A549 (cell line): ENCODE results near the gene RARB. TPM values are rescaled to one million over a fixed set of nuclear protein-coding genes. Genes with fewer than 3 reads are reported as not detected.
A peak's percentile ranks its signal among the peaks of the same experiment; 100 is the strongest.

Source experiments
- ATAC-seq, 2 experiments: fragments of 200-7000 bp in 1 of 2; fragments of >200 bp in 1 of 2; cut with Nextera tagmentation in 1 of 2; cut with Tn5 transposase in 1 of 2; 3 replicates each; pipeline versions ENCODE4 v1.8.0 to v1.9.1; 2018 to 2020; ENCODE audit warnings: mild to moderate bottlenecking in 1 of 2, moderate library complexity in 1 of 2
- CTCF ChIA-PET: fragments of 300-600 bp; sonication (Branson Sonifier 250); formaldehyde crosslinking; extraction: SDS; loops from one replicate; lab custom pipeline; 2021; ENCODE audit warnings: antibody characterized with exemption, inconsistent platforms; lab: Yijun Ruan, JAX
- POLR2A ChIA-PET: fragments of 350-600 bp; formaldehyde crosslinking; extraction: SDS; loops from one replicate; lab custom pipeline; 2021; ENCODE audit warnings: antibody characterized with exemption, inconsistent platforms; lab: Yijun Ruan, JAX
- DNase-seq, 2 experiments: peaks; one replicate each; pipeline versions ENCODE4 v3.0.0 to v3.0.0-alpha.2; 2011 to 2016; ENCODE audit warnings: low read depth in 1 of 2, low spot score in 1 of 2
- FAIRE-seq: peaks from 2 replicates; lab custom pipeline; 2011; peaks lifted over from hg19 to GRCh38; lab: Jason Lieb, UNC
- H3K27ac ChIP-seq, 2 experiments: fragments of >200 bp; sonication (Bioruptor Twin); formaldehyde crosslinking; 3 replicates each; pipeline ENCODE4 v1.5.1; 2016 to 2017
- H3K4me1 ChIP-seq: fragments of >200 bp; sonication (Bioruptor Twin); formaldehyde crosslinking; 3 replicates; pipeline ENCODE4 v1.6.1; 2016
- H3K4me2 ChIP-seq: fragments of >200 bp; sonication (Bioruptor Twin); formaldehyde crosslinking; 3 replicates; pipeline ENCODE4 v1.6.1; 2016
- H3K4me3 ChIP-seq: fragments of >200 bp; sonication (Bioruptor Twin); formaldehyde crosslinking; 3 replicates; pipeline ENCODE4 v1.5.1; 2016
- H3K9me3 ChIP-seq: fragments of >200 bp; sonication (Bioruptor Twin); formaldehyde crosslinking; 3 replicates; pipeline ENCODE4 v1.6.1; 2016
- BCL3 ChIP-seq: fragments of >200 bp; sonication (Bioruptor Twin); formaldehyde crosslinking; IDR thresholded peaks from 3 replicates; pipeline ENCODE4 v1.6.1; 2016
- CBX8 ChIP-seq: fragments of 200-600 bp; sonication (generic); IDR thresholded peaks from 2 replicates; pipeline ENCODE4 v1.6.1; 2016
- CTCF ChIP-seq: fragments of >200 bp; sonication (Bioruptor Twin); formaldehyde crosslinking; IDR thresholded peaks from 3 replicates; pipeline ENCODE4 v1.5.1; 2016
- E2F6 ChIP-seq: IDR thresholded peaks from 2 replicates; pipeline ENCODE4 v1.6.1; 2012; ENCODE audit warnings: low read depth, borderline replicate concordance
- EHF ChIP-seq: fragments of 250-450 bp; sonication (Bioruptor Pico); IDR thresholded peaks from 2 replicates; pipeline ENCODE4 v1.5.0; 2020; ENCODE audit warnings: mild to moderate bottlenecking
- EHMT2 ChIP-seq: fragments of 200-600 bp; sonication (generic); IDR thresholded peaks from 2 replicates; pipeline ENCODE4 v1.6.1; 2016; ENCODE audit warnings: antibody characterized with exemption, low read depth, mild to moderate bottlenecking, moderate library complexity
- EP300 ChIP-seq, 2 experiments: fragments of >200 bp; sonication (Bioruptor Twin); formaldehyde crosslinking; IDR thresholded peaks; 2 replicates in 1 of 2; 3 replicates in 1 of 2; pipeline ENCODE4 v1.6.1; 2016 to 2017
- ESRRA ChIP-seq: fragments of 150-350 bp; IDR thresholded peaks from 2 replicates; pipeline ENCODE4 v1.6.1; 2014; ENCODE audit warnings: mild to moderate bottlenecking, low read length, borderline replicate concordance
- FOSB ChIP-seq: fragments of 250-450 bp; sonication (Bioruptor Pico); IDR thresholded peaks from 2 replicates; pipeline ENCODE4 v1.5.0; 2020; ENCODE audit warnings: mild to moderate bottlenecking, moderate library complexity
- FOXS1 ChIP-seq: fragments of 250-450 bp; sonication (Bioruptor Pico); IDR thresholded peaks from 2 replicates; pipeline ENCODE4 v1.5.0; 2020; ENCODE audit warnings: mild to moderate bottlenecking, moderate library complexity
- GATA3 ChIP-seq: IDR thresholded peaks from 2 replicates; pipeline ENCODE4 v1.6.1; 2012; ENCODE audit warnings: borderline replicate concordance
- HES2 ChIP-seq: fragments of >200 bp; sonication (Bioruptor Twin); formaldehyde crosslinking; IDR thresholded peaks from 2 replicates; pipeline ENCODE4 v1.6.1; 2016
- HEYL ChIP-seq: fragments of 250-450 bp; sonication (Bioruptor Pico); IDR thresholded peaks from 2 replicates; pipeline ENCODE4 v1.8.0; 2021; ENCODE audit warnings: mild to moderate bottlenecking, moderate library complexity
- HOXA7 ChIP-seq: fragments of 250-450 bp; sonication (Bioruptor Pico); IDR thresholded peaks from 2 replicates; pipeline ENCODE4 v1.5.0; 2020; ENCODE audit warnings: mild to moderate bottlenecking, moderate library complexity
- HOXB13 ChIP-seq: fragments of 250-450 bp; sonication (Bioruptor Pico); IDR thresholded peaks from 2 replicates; pipeline ENCODE4 v1.5.0; 2020; ENCODE audit warnings: low read depth, mild to moderate bottlenecking, moderate library complexity
- JUN ChIP-seq, 2 experiments: fragments of >200 bp; sonication (Bioruptor Twin); formaldehyde crosslinking; IDR thresholded peaks; 2 replicates in 1 of 2; 3 replicates in 1 of 2; pipeline ENCODE4 v1.6.1; 2016 to 2017
- JUNB ChIP-seq: fragments of >200 bp; sonication (Bioruptor Twin); formaldehyde crosslinking; IDR thresholded peaks from 2 replicates; pipeline ENCODE4 v1.6.1; 2016
- KDM5A ChIP-seq: fragments of 200-600 bp; sonication (generic); IDR thresholded peaks from 2 replicates; pipeline ENCODE4 v1.6.1; 2016; ENCODE audit warnings: antibody characterized with exemption, mild to moderate bottlenecking
- MAFK ChIP-seq: fragments of 450-650 bp; IDR thresholded peaks from 2 replicates; pipeline ENCODE4 v1.6.1; 2014; ENCODE audit not compliant: partially characterized antibody
- MAX ChIP-seq: IDR thresholded peaks from 2 replicates; pipeline ENCODE4 v1.6.1; 2012
- MYC ChIP-seq: IDR thresholded peaks from 2 replicates; pipeline ENCODE4 v1.6.1; 2012; ENCODE audit warnings: mild to moderate bottlenecking, inconsistent platforms, low read length, improper control_type of control experiment, borderline replicate concordance
- NFE2L2 ChIP-seq: fragments of 150-350 bp; conservative IDR thresholded peaks from 2 replicates; pipeline ENCODE4 v1.6.1; 2014; ENCODE audit warnings: low read length
- NR3C1 ChIP-seq: fragments of >200 bp; sonication (Bioruptor Twin); formaldehyde crosslinking; IDR thresholded peaks from 3 replicates; pipeline ENCODE4 v1.6.1; 2017
- PBX3 ChIP-seq: IDR thresholded peaks from 2 replicates; pipeline ENCODE4 v1.6.1; 2012
- POLR2A ChIP-seq: IDR thresholded peaks from 2 replicates; pipeline ENCODE4 v1.6.1; 2012; ENCODE audit warnings: mild to moderate bottlenecking, low read length
- RAD21 ChIP-seq, 2 experiments: fragments of >200 bp in 1 of 2; sonication (Bioruptor Twin) in 1 of 2; formaldehyde crosslinking in 1 of 2; IDR thresholded peaks in 1 of 2; conservative IDR thresholded peaks in 1 of 2; 2 replicates in 1 of 2; 3 replicates in 1 of 2; pipeline ENCODE4 v1.6.1; 2012 to 2018; ENCODE audit warnings: inconsistent platforms in 1 of 2
- RCOR1 ChIP-seq: fragments of 150-350 bp; IDR thresholded peaks from 2 replicates; pipeline ENCODE4 v1.6.1; 2014; ENCODE audit warnings: antibody characterized with exemption, low read length, low read depth
- REST ChIP-seq: fragments of 200-600 bp; sonication (generic); IDR thresholded peaks from 2 replicates; pipeline ENCODE4 v1.6.1; 2016; ENCODE audit warnings: antibody characterized with exemption, mild to moderate bottlenecking, moderate library complexity
- RFX5 ChIP-seq: fragments of 450-650 bp; IDR thresholded peaks from 2 replicates; pipeline ENCODE4 v1.7.1; 2014; ENCODE audit warnings: antibody characterized with exemption, mild to moderate bottlenecking, moderate library complexity
- TP53 ChIP-seq: fragments of 250-450 bp; sonication (Bioruptor Pico); IDR thresholded peaks from 2 replicates; pipeline ENCODE4 v1.5.0; 2021; ENCODE audit warnings: mild to moderate bottlenecking, moderate library complexity
- USF2 ChIP-seq: fragments of 450-650 bp; IDR thresholded peaks from 2 replicates; pipeline ENCODE4 v1.6.1; 2014; ENCODE audit warnings: antibody characterized with exemption
- ZNF302 ChIP-seq: fragments of 250-450 bp; sonication (Bioruptor Pico); IDR thresholded peaks from 2 replicates; pipeline ENCODE4 v1.9.0; 2021; ENCODE audit warnings: inconsistent platforms, mild to moderate bottlenecking, moderate library complexity
- WGBS: methylation state at CpG from one replicate; pipeline ENCODE4 v1.1.6; 2017; ENCODE audit errors: missing lambda C conversion rate; 5-methylcytosine and 5-hydroxymethylcytosine counted together
- polyA plus RNA-seq, 4 experiments: library from polyadenylated mRNA; depleted of rRNA in 3 of 4; stranded (reverse); fragments of >200 nt; fragmentation: RNase III in 1 of 4; extraction: RNeasy Plus Mini Kit Qiagen cat#74134 plus additional on column Dnase treatment in 1 of 4; gene quantifications; 2 replicates in 3 of 4; 3 replicates in 1 of 4; pipeline ENCODE4 v1.2.3, GENCODE V29; 2011 to 2017

Gene RARB
- polyA plus RNA-seq, 2 of the 4 experiments (the other 2 are of a cell fraction), result 24.5 to 30.8 TPM

GRCh38 chr3:25582242-25582641 lies 154.2 kb downstream of the RARB start:
- DNase-seq (peak; percentile 87 to 95), ATAC-seq (peak; percentile 98), FAIRE-seq (no peak)
- Histone ChIP-seq H3K9me3 (no peaks in the 10 kb centered on the region), H3K4me3 (no peak overlapping the region), H3K4me1 (peaks cover 47% of the 10 kb centered on the region), H3K27ac (peak overlapping the region; percentile 87 to 97), H3K4me2 (peak overlapping the region; percentile 61)
- ChIA-PET CTCF (interaction anchor here (0.9 to 6.4 kb wide), 3 partner anchors 10 to 626 kb away, joined by 3 to 45 read pairs (median 5); no protein-coding TSS in a partner anchor), POLR2A (interaction anchor here (0.6 to 3.0 kb wide), 2 partner anchors 154 to 440 kb away, joined by 3 to 14 read pairs; partner anchors contain the start of gene RARB)
- 0% methylated on average over 1 of the region's 2 CpGs for WGBS
- TF ChIP-seq GATA3 (peak; percentile 85), EP300 (IDR thresholded peaks at IDR 0.05) (peak; percentile 75 to 78; a peak in 3 of 5 replicates), EHMT2 (no peak), CTCF (no peak), POLR2A (no peak), MYC (no peak), RCOR1 (no peak), HOXA7 (CRISPR knock-in tag) (no peak), MAX (peak; percentile 88), ZNF302 (no peak), TP53 (no peak), CBX8 (no peak), RFX5 (no peak), HES2 (0 out of 2 replicates have a peak, but pooled peaks have one; percentile 41), JUNB (peak; percentile 77), RAD21 (conservative IDR thresholded peaks at IDR 0.05 in 1 of 2, IDR thresholded peaks at IDR 0.05 in 1 of 2) (peak in 1 of 2 experiments; percentile 45; a peak in 3 of 5 replicates), PBX3 (no peak), HEYL (CRISPR knock-in tag) (no peak), E2F6 (no peak), EHF (CRISPR knock-in tag) (no peak), ESRRA (peak; percentile 98), FOXS1 (CRISPR knock-in tag) (no peak), MAFK (peak; percentile 97), NR3C1 (no peak), JUN (IDR thresholded peaks at IDR 0.05) (peak; percentile 71 to 84; a peak in 4 of 5 replicates), NFE2L2 (peak; percentile 96), FOSB (CRISPR knock-in tag) (no peak), KDM5A (no peak), USF2 (no peak), BCL3 (peak; percentile 45; the same call in 1 of the 3 replicates), HOXB13 (CRISPR knock-in tag) (peak; percentile 29; the same call in 1 of the 2 replicates), REST (no peak)
